ENCODE data around the gene ANKDD1A.

- no peak for TF ChIP-seq TAF1 (IDR thresholded peaks at IDR 0.05; ENCODE audit: borderline replicate concordance, insufficient read depth, low read length)
- no peak for TF ChIP-seq POLR2AphosphoS5 (IDR thresholded peaks at IDR 0.05; ENCODE audit: low read depth, low read length)
- no peak for TF ChIP-seq SIN3A (IDR thresholded peaks at IDR 0.05; ENCODE audit: borderline replicate concordance, insufficient read depth, low read length)
Observed at GRCh38 chr15:64948916-64949315, 37.2 kb downstream of the ANKDD1A start.

Measured in PFSK-1 (cell line).